Tibial nerve (tissue), 4 donors: ENCODE data around the gene APOB. TPM values are rescaled to one million over a fixed set of nuclear protein-coding genes. Genes with fewer than 3 reads are reported as not detected.

Source experiments
- DNase-seq, 2 donors: peaks; one replicate each; pipeline ENCODE4 v3.0.0-alpha.2; 2019; ENCODE audit warnings: low spot score in 2 of 2
- H3K27ac ChIP-seq, 4 donors: fragments of 200-600 bp; sonication (generic) in 3 of 4; one replicate each; pipeline ENCODE4 v1.5.1; 2017 to 2019; ENCODE audit warnings: mild to moderate bottlenecking in 1 of 4
- H3K27me3 ChIP-seq, 2 donors: fragments of 200-600 bp; sonication (generic) in 1 of 2; one replicate each; pipeline versions ENCODE4 v1.5.1 to v1.6.0; 2017 to 2019
- H3K36me3 ChIP-seq, 3 donors: fragments of 200-600 bp; sonication (generic); one replicate each; pipeline ENCODE4 v1.5.1; 2018 to 2019
- H3K4me1 ChIP-seq, 4 donors: fragments of 200-600 bp; sonication (generic) in 3 of 4; one replicate each; pipeline ENCODE4 v1.5.1; 2017 to 2019
- H3K4me3 ChIP-seq, 4 donors: fragments of 200-600 bp; sonication (generic) in 3 of 4; one replicate each; pipeline ENCODE4 v1.5.1; 2017 to 2019; ENCODE audit warnings: mild to moderate bottlenecking in 1 of 4, moderate library complexity in 1 of 4
- H3K9me3 ChIP-seq, 4 donors: fragments of 200-600 bp; sonication (generic) in 3 of 4; one replicate each; pipeline ENCODE4 v1.5.1; 2017 to 2019
- CTCF ChIP-seq, 5 experiments: fragments of 200-600 bp in 3 of 5; fragments of 450-650 bp in 2 of 5; sonication (generic) in 3 of 5; IDR thresholded peaks; one replicate each; pipeline ENCODE4 v1.5.1; 2016 to 2019; ENCODE audit warnings: antibody characterized with exemption in 5 of 5, mild to moderate bottlenecking in 3 of 5, moderate library complexity in 2 of 5
- EP300 ChIP-seq, 2 donors: sonication (generic); formaldehyde crosslinking; IDR thresholded peaks; one replicate each; pipeline ENCODE4 v1.6.1; 2017; ENCODE audit warnings: antibody characterized with exemption in 2 of 2, mild to moderate bottlenecking in 1 of 2
- POLR2A ChIP-seq, 2 donors: fragments of 450-650 bp; IDR thresholded peaks; one replicate each; pipeline ENCODE4 v1.6.1; 2017; ENCODE audit warnings: antibody characterized with exemption in 2 of 2, mild to moderate bottlenecking in 2 of 2, moderate library complexity in 2 of 2
- WGBS, 2 donors: methylation state at CpG; one replicate each; pipeline ENCODE4 v1.1.5; 2018; 5-methylcytosine and 5-hydroxymethylcytosine counted together
- total RNA-seq, 4 donors: library from RNA; depleted of rRNA; stranded (reverse); fragments of >200 nt; gene quantifications; one replicate each; pipeline ENCODE4 v1.1.0, GENCODE V29; 2016

The APOB gene
- total RNA-seq, 4 donors from 2014 or later: 2.1 to 4.2 (median 2.9) TPM

- Histone ChIP-seq H3K9me3 (no peaks in the 10 kb centered on the region), H3K36me3 (no peaks in the 10 kb centered on the region), H3K4me3 (no peak overlapping the region), H3K4me1 (no peaks in the 10 kb centered on the region), H3K27me3 (no peaks in the 10 kb centered on the region), H3K27ac (no peak overlapping the region)
- TF ChIP-seq CTCF (IDR thresholded peaks at IDR 0.05) (no peak), POLR2A (IDR thresholded peaks at IDR 0.05) (no peak), EP300 (IDR thresholded peaks at IDR 0.05) (no peak)
- DNase-seq: no peak
- WGBS, 2 donors: 87 to 89% methylated on average over 4 of the region's 4 CpGs
Observed at GRCh38 chr2:21072477-21073242, 28.8 kb upstream of the APOB start.

DNA sequence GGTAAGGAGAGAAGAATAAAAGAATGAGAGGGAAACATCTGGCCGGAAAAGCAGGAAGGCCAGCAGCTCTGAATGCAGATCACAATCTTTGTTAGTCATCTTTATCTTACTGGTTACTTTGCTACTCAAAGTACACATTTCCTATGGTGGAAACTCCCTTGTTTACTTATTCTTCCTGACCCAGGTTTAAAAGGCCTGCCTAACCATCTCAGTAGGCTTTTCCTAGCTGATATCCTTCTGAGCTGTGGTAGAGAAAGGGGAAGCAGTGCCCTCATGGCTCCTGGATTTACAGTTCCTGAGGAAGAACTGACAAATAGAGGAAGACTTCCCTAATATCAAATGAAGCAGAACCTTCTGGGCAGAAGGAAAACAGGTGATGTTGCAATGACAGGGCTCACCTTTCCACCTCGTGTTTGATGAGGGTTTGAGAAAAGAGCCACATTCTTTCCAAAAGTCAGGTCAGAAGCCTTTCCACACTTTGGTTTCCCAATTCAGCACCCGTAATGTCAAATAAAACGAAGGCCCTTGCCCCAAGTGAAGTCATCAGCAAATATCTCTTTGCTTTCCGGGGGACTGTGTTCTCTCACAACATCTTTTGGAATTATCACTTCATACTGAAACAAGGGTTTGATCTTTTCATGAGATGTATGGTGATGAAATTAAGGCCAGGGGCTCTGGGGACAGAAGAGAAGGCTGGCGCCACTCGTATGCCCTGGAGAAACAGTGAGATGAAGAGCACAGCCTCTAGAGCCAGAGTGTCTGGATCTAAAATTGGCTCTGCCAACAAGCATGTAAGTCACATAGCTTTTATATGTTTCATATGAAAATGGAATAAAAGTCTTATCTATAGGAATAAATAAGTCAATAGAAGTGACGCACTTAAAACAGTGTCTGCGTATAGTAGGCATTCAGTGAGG lies 26.7 kb upstream of the APOB start:
- TF ChIP-seq POLR2A (IDR thresholded peaks at IDR 0.05) (no peak), EP300 (IDR thresholded peaks at IDR 0.05) (no peak), CTCF (IDR thresholded peaks at IDR 0.05) (no peak)
- 85 to 86% methylated on average over 9 of the region's 9 CpGs for WGBS, 2 donors

GRCh38 chr2:21069746-21070340 lies 26.0 kb upstream of the APOB start:
- H3K27ac ChIP-seq: no peak overlapping the region
- H3K4me1 ChIP-seq: no peaks in the 10 kb centered on the region
- H3K36me3 ChIP-seq: no peaks in the 10 kb centered on the region
- no peak overlapping the region for H3K4me3 ChIP-seq
- no peaks in the 10 kb centered on the region for H3K9me3 ChIP-seq
- TF ChIP-seq EP300 (IDR thresholded peaks at IDR 0.05): no peak
- no peak for TF ChIP-seq CTCF (IDR thresholded peaks at IDR 0.05)
- TF ChIP-seq POLR2A (IDR thresholded peaks at IDR 0.05): no peak
- WGBS, 2 donors: 38 to 50% methylated on average over 2 of the region's 2 CpGs
- no peak for DNase-seq
- H3K27me3 ChIP-seq: no peaks in the 10 kb centered on the region

More for the DNA sequence above, 26.7 kb upstream of the APOB start:
- no peak overlapping the region for H3K4me3 ChIP-seq
- H3K9me3 ChIP-seq: no peaks in the 10 kb centered on the region
- no peaks in the 10 kb centered on the region for H3K36me3 ChIP-seq
- H3K27ac ChIP-seq: no peak overlapping the region
- DNase-seq: no peak
- H3K4me1 ChIP-seq: no peaks in the 10 kb centered on the region
- no peaks in the 10 kb centered on the region for H3K27me3 ChIP-seq

DNA sequence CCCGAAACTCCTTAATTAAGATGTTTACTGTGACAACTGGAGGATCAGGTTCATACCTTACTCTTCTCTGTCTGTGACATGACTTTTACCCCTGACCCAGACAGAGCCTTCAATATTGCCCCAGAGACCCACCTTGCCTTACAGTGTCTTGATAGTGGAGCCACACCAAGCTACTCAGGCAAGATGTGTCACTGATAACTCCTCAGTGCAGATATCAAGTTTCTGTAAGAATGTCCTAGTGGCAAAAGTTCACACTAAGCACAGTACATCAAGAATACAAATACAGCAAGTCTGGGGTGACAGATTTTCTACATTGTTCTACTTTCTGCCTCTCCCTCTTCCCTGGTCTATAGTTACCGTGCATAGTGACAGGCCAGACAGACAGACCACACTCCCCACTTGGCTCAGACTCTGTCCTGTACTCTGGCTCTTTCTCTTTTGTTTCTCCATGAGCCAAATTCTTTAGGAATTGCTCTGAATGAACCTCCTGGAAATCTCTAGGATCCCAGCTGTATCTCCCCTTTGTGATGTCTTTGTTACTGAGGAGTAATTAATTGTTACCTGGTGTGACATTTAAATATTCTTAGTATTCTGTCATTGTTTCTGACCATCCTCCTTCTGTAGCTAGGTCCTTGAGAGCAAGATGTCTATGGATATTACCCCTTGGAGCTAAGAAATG lies 24.1 kb upstream of the APOB start:
- Histone ChIP-seq H3K4me3 (no peak overlapping the region), H3K9me3 (no peaks in the 10 kb centered on the region), H3K27ac (no peak overlapping the region), H3K4me1 (no peaks in the 10 kb centered on the region), H3K27me3 (no peaks in the 10 kb centered on the region), H3K36me3 (no peaks in the 10 kb centered on the region)
- TF ChIP-seq POLR2A (IDR thresholded peaks at IDR 0.05): no peak
- no peak for TF ChIP-seq CTCF (IDR thresholded peaks at IDR 0.05)
- no peak for TF ChIP-seq EP300 (IDR thresholded peaks at IDR 0.05)
- no peak for DNase-seq
- 63 to 71% methylated on average over 2 of the region's 2 CpGs for WGBS, 2 donors
